Measurements from ENCODE around the gene HINT1.

GRCh38 chr5:131148835-131149234 lies 16.2 kb downstream of the HINT1 start:
- no peak for TF ChIP-seq EZH2 (optimal IDR thresholded peaks at IDR 0.05; ENCODE audit: low read depth, low read length)
- TF ChIP-seq, protein P1, sequence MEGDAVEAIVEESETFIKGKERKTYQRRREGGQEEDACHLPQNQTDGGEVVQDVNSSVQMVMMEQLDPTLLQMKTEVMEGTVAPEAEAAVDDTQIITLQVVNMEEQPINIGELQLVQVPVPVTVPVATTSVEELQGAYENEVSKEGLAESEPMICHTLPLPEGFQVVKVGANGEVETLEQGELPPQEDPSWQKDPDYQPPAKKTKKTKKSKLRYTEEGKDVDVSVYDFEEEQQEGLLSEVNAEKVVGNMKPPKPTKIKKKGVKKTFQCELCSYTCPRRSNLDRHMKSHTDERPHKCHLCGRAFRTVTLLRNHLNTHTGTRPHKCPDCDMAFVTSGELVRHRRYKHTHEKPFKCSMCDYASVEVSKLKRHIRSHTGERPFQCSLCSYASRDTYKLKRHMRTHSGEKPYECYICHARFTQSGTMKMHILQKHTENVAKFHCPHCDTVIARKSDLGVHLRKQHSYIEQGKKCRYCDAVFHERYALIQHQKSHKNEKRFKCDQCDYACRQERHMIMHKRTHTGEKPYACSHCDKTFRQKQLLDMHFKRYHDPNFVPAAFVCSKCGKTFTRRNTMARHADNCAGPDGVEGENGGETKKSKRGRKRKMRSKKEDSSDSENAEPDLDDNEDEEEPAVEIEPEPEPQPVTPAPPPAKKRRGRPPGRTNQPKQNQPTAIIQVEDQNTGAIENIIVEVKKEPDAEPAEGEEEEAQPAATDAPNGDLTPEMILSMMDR (IDR thresholded peaks at IDR 0.05; ENCODE audit: low read length), result no peak
